Keratinocyte (primary cell): ENCODE data around the gene APOA4. TPM values are rescaled to one million over a fixed set of nuclear protein-coding genes. Genes with fewer than 3 reads are reported as not detected.

Experiments used
- DNase-seq: peaks from one replicate; pipeline ENCODE4 v3.0.0-alpha.2; 2011; ENCODE audit warnings: low read depth, missing footprints, low spot score
- FAIRE-seq: peaks from 2 replicates; lab custom pipeline; 2011; peaks lifted over from hg19 to GRCh38; lab: Jason Lieb, UNC
- H2AFZ ChIP-seq: 2 replicates; pipeline ENCODE4 v1.6.0; 2012; ENCODE audit warnings: low read length, control low read depth, inconsistent platforms; ENCODE audit not compliant: control insufficient read depth
- H3K27ac ChIP-seq: 2 replicates; pipeline ENCODE4 v1.5.1; 2011; ENCODE audit warnings: low read length; ENCODE audit not compliant: control insufficient read depth, insufficient read depth
- H3K27me3 ChIP-seq: 3 replicates; pipeline ENCODE4 v1.6.0; 2011; ENCODE audit warnings: low read length; ENCODE audit not compliant: control insufficient read depth, insufficient read depth; ENCODE audit errors: extremely low read depth
- H3K36me3 ChIP-seq, 2 experiments: 2 replicates in 1 of 2; 3 replicates in 1 of 2; pipeline ENCODE4 v1.5.1; 2011; ENCODE audit warnings: low read length in 2 of 2, mild to moderate bottlenecking in 1 of 2; ENCODE audit not compliant: control insufficient read depth in 2 of 2, insufficient read depth in 2 of 2; ENCODE audit errors: extremely low read depth in 1 of 2
- H3K4me1 ChIP-seq: 3 replicates; pipeline ENCODE4 v1.5.1; 2011; ENCODE audit warnings: low read length; ENCODE audit not compliant: control insufficient read depth, insufficient read depth; ENCODE audit errors: extremely low read depth
- H3K4me2 ChIP-seq: 3 replicates; pipeline ENCODE4 v1.6.0; 2011; ENCODE audit warnings: low read depth, low read length; ENCODE audit not compliant: control insufficient read depth, insufficient read depth; ENCODE audit errors: extremely low read depth
- H3K4me3 ChIP-seq, 3 experiments: fragments of 200-600 bp in 1 of 3; sonication (generic) in 1 of 3; 2 replicates in 2 of 3; 3 replicates in 1 of 3; pipeline ENCODE4 v1.5.1; 2011 to 2016; ENCODE audit warnings: low read length in 3 of 3, mild to moderate bottlenecking in 3 of 3, control low read depth in 2 of 3, inconsistent platforms in 1 of 3, low read depth in 1 of 3, mixed read lengths in 1 of 3, mixed run types in 1 of 3, moderate library complexity in 1 of 3; ENCODE audit not compliant: control insufficient read depth in 2 of 3, insufficient read depth in 2 of 3; ENCODE audit errors: extremely low read depth in 1 of 3
- H3K79me2 ChIP-seq: 2 replicates; pipeline ENCODE4 v1.6.0; 2012; ENCODE audit warnings: low read length; ENCODE audit not compliant: control insufficient read depth, insufficient read depth
- H3K9ac ChIP-seq: 3 replicates; pipeline ENCODE4 v1.6.0; 2011; ENCODE audit warnings: low read length; ENCODE audit not compliant: control insufficient read depth, insufficient read depth; ENCODE audit errors: extremely low read depth
- H3K9me1 ChIP-seq: 3 replicates; pipeline ENCODE4 v1.6.0; 2011; ENCODE audit warnings: low read length; ENCODE audit not compliant: control insufficient read depth, insufficient read depth; ENCODE audit errors: extremely low read depth
- H3K9me3 ChIP-seq: 2 replicates; pipeline ENCODE4 v1.5.1; 2012; ENCODE audit warnings: low read depth, low read length; ENCODE audit not compliant: control insufficient read depth
- H4K20me1 ChIP-seq: 3 replicates; pipeline ENCODE4 v1.6.0; 2011; ENCODE audit warnings: low read length; ENCODE audit not compliant: control insufficient read depth, insufficient read depth; ENCODE audit errors: extremely low read depth
- CTCF ChIP-seq, 3 experiments: IDR thresholded peaks in 1 of 3; conservative IDR thresholded peaks in 1 of 3; optimal IDR thresholded peaks in 1 of 3; 2 replicates in 2 of 3; 3 replicates in 1 of 3; pipeline versions ENCODE3 to v1.5.1; 2011; ENCODE audit warnings: low read length in 3 of 3, mild to moderate bottlenecking in 3 of 3, moderate library complexity in 2 of 3, control low read depth in 1 of 3, inconsistent platforms in 1 of 3; ENCODE audit not compliant: insufficient read depth in 2 of 3; ENCODE audit errors: extremely low read depth in 1 of 3
- EZH2 ChIP-seq: IDR thresholded peaks from one replicate; pipeline ENCODE4 v1.6.1; 2012; ENCODE audit warnings: inconsistent platforms, mild to moderate bottlenecking, low read length, moderate library complexity
- dilution Hi-C: fragments of 300-500 bp; cut with MboI; formaldehyde crosslinking; loops from one replicate; pipeline ENCODE4 v1.7.0; 2020; ENCODE audit warnings: low sequenced_read_pairs; ENCODE audit not compliant: extremely low pct_ligation_motif_present
- polyA plus RNA-seq, 5 experiments: library from polyadenylated mRNA; depleted of rRNA in 3 of 5; stranded (reverse) in 3 of 5; stranded (forward) in 1 of 5; unstranded in 1 of 5; fragments of >200 nt; gene quantifications; 1 replicate in 1 of 5; 2 replicates in 3 of 5; 3 replicates in 1 of 5; pipeline versions ENCODE4 v1.2.1 to v1.2.3, GENCODE V29; 2011 to 2012; ENCODE audit warnings: missing spikeins in 2 of 5, low read depth in 1 of 5, low replicate concordance in 1 of 5

APOA4 gene
- polyA plus RNA-seq, 1 donor (not counting 4 experiments of a cell fraction or from before 2014, with no cell fraction given): not detected

- H3K9me1 ChIP-seq: no peaks in the 10 kb centered on the region
- no peak overlapping the region for H3K4me2 ChIP-seq
- TF ChIP-seq EZH2 (no peak), CTCF (optimal IDR thresholded peaks at IDR 0.05 in 1 of 3, IDR thresholded peaks at IDR 0.05 in 1 of 3, conservative IDR thresholded peaks at IDR 0.05 in 1 of 3; ENCODE audit: extremely low read depth in 1 of 3, insufficient read depth in 2 of 3, low read length in 3 of 3) (no peak)
- no peak for DNase-seq
- no peak overlapping the region for H3K27ac ChIP-seq
- no peaks in the 10 kb centered on the region for H3K79me2 ChIP-seq
- dilution Hi-C loops: no loop called here
- H3K9me3 ChIP-seq: no peaks in the 10 kb centered on the region
- H2AFZ ChIP-seq: no peak overlapping the region
- no peaks in the 10 kb centered on the region for H4K20me1 ChIP-seq
- H3K36me3 ChIP-seq: peaks cover 10 to 17% of the 10 kb centered on the region in 2 experiments
- H3K4me1 ChIP-seq: peaks cover 27% of the 10 kb centered on the region
- no peak for FAIRE-seq
- H3K27me3 ChIP-seq: no peaks in the 10 kb centered on the region
- no peak overlapping the region for H3K4me3 ChIP-seq
- no peak overlapping the region for H3K9ac ChIP-seq
Observed at GRCh38 chr11:116859175-116859574, 36.1 kb upstream of the APOA4 start.

GRCh38 chr11:116857936-116858335, 34.8 kb upstream of the APOA4 start:
- no peak overlapping the region for H3K4me2 ChIP-seq
- FAIRE-seq: no peak
- H3K27ac ChIP-seq: no peak overlapping the region
- no peaks in the 10 kb centered on the region for H3K27me3 ChIP-seq
- H4K20me1 ChIP-seq: no peaks in the 10 kb centered on the region
- TF ChIP-seq CTCF (optimal IDR thresholded peaks at IDR 0.05 in 1 of 3, IDR thresholded peaks at IDR 0.05 in 1 of 3, conservative IDR thresholded peaks at IDR 0.05 in 1 of 3; ENCODE audit: extremely low read depth in 1 of 3, insufficient read depth in 2 of 3, low read length in 3 of 3) (no peak), EZH2 (no peak)
- peaks cover 39% of the 10 kb centered on the region for H3K4me1 ChIP-seq
- no peaks in the 10 kb centered on the region for H3K9me3 ChIP-seq
- no peak overlapping the region for H3K4me3 ChIP-seq
- peaks cover 10 to 17% of the 10 kb centered on the region in 2 experiments for H3K36me3 ChIP-seq
- dilution Hi-C loops: no loop called here
- no peak overlapping the region for H3K9ac ChIP-seq
- H3K9me1 ChIP-seq: no peaks in the 10 kb centered on the region
- H2AFZ ChIP-seq: no peak overlapping the region
- no peak for DNase-seq
- H3K79me2 ChIP-seq: no peaks in the 10 kb centered on the region
